ENCODE data around the gene DNAH17. TPM values are rescaled to one million over a fixed set of nuclear protein-coding genes. Genes with fewer than 3 reads are reported as not detected.

The DNAH17 gene
- total RNA-seq, 1 experiment from 2014 or later = 0.69 TPM

GRCh38 chr17:78535273-78536197 lies 41.7 kb downstream of the DNAH17 start:
- H3K4me1 ChIP-seq (ENCODE audit: control insufficient read depth in 1 of 2, insufficient read depth in 2 of 2, low read length in 2 of 2) = peaks cover 0 to 15% of the 10 kb centered on the region in 2 experiments; a peak in 2 of 4 replicates
- no peaks in the 10 kb centered on the region for H3K9me3 ChIP-seq (ENCODE audit: control insufficient read depth in 1 of 2, insufficient read depth in 1 of 2, low read depth in 1 of 2, low read length in 2 of 2)
- H3K4me3 ChIP-seq (replicated peaks in 1 of 2; ENCODE audit: low read depth in 1 of 2, low read length in 2 of 2) = no peak overlapping the region
- H3K79me2 ChIP-seq (ENCODE audit: insufficient read depth, low read length) = no peaks in the 10 kb centered on the region
- ATAC-seq (no peak), DNase-seq (ENCODE audit: low read depth, low spot score) (no peak)
- TF ChIP-seq RAD21 (IDR thresholded peaks at IDR 0.05; ENCODE audit: low read depth) (no peak), SRF (IDR thresholded peaks at IDR 0.05; ENCODE audit: low read depth) (no peak)
- H2AFZ ChIP-seq (ENCODE audit: low read depth, low read length, poor library complexity, severe bottlenecking) = no peak overlapping the region
- H3K27ac ChIP-seq (ENCODE audit: low read depth, low read length) = no peak overlapping the region
- no peaks in the 10 kb centered on the region for H3K9me2 ChIP-seq (ENCODE audit: insufficient read depth)
- H3K4me2 ChIP-seq (ENCODE audit: low read length) = no peak overlapping the region
- no peaks in the 10 kb centered on the region for H3K27me3 ChIP-seq (ENCODE audit: insufficient read depth, low read length)
- POLR2A ChIA-PET = no interaction called here
- intact Hi-C loops (cut with micrococcal nuclease) = no loop called here
- BruUV-seq (replicated peaks) = no TSS peak
- RAD21 ChIA-PET (ENCODE audit: low non-redundant PET in 1 of 2, low total read pairs in 2 of 2, uncharacterized antibody in 2 of 2, unreplicated experiment in 2 of 2) = no interaction called here
- no peaks in the 10 kb centered on the region for H3K36me3 ChIP-seq (ENCODE audit: control insufficient read depth in 1 of 2, insufficient read depth in 2 of 2, low read length in 2 of 2)
- H4K20me1 ChIP-seq (ENCODE audit: insufficient read depth) = no peaks in the 10 kb centered on the region
- no peak overlapping the region for H3K9ac ChIP-seq (ENCODE audit: low read length)
- CTCF ChIA-PET = interaction anchor here (1.6 kb wide), 1 partner anchor 24 kb away, joined by 4 read pairs; no protein-coding TSS in a partner anchor

- RAD21 ChIA-PET (ENCODE audit: low non-redundant PET in 1 of 2, low total read pairs in 2 of 2, uncharacterized antibody in 2 of 2, unreplicated experiment in 2 of 2) = no interaction called here
- intact Hi-C loops (cut with micrococcal nuclease) = no loop called here
- Histone ChIP-seq H3K9ac (ENCODE audit: low read length) (no peak overlapping the region), H3K4me1 (ENCODE audit: control insufficient read depth in 1 of 2, insufficient read depth in 2 of 2, low read length in 2 of 2) (peaks cover 0 to 15% of the 10 kb centered on the region in 2 experiments; a peak in 2 of 4 replicates), H3K9me3 (ENCODE audit: control insufficient read depth in 1 of 2, insufficient read depth in 1 of 2, low read depth in 1 of 2, low read length in 2 of 2) (no peaks in the 10 kb centered on the region), H4K20me1 (ENCODE audit: insufficient read depth) (no peaks in the 10 kb centered on the region), H3K36me3 (ENCODE audit: control insufficient read depth in 1 of 2, insufficient read depth in 2 of 2, low read length in 2 of 2) (no peaks in the 10 kb centered on the region), H3K27ac (ENCODE audit: low read depth, low read length) (no peak overlapping the region), H2AFZ (ENCODE audit: low read depth, low read length, poor library complexity, severe bottlenecking) (no peak overlapping the region), H3K27me3 (ENCODE audit: insufficient read depth, low read length) (no peaks in the 10 kb centered on the region), H3K9me2 (ENCODE audit: insufficient read depth) (no peaks in the 10 kb centered on the region), H3K79me2 (ENCODE audit: insufficient read depth, low read length) (no peaks in the 10 kb centered on the region), H3K4me2 (ENCODE audit: low read length) (no peak overlapping the region), H3K4me3 (replicated peaks in 1 of 2; ENCODE audit: low read depth in 1 of 2, low read length in 2 of 2) (no peak overlapping the region)
- POLR2A ChIA-PET = no interaction called here
- ATAC-seq (no peak), DNase-seq (ENCODE audit: low read depth, low spot score) (no peak)
- CTCF ChIA-PET = interaction anchor here (1.6 kb wide), 1 partner anchor 24 kb away, joined by 4 read pairs; no protein-coding TSS in a partner anchor
- no TSS peak for BruUV-seq (replicated peaks)
- TF ChIP-seq SIN3A (IDR thresholded peaks at IDR 0.05; ENCODE audit: low read depth) (no peak), ZNF274 (IDR thresholded peaks at IDR 0.05; ENCODE audit: low read depth, low read length) (no peak), EZH2phosphoT487 (IDR thresholded peaks at IDR 0.05; ENCODE audit: borderline replicate concordance) (no peak), POLR2A (IDR thresholded peaks at IDR 0.05; ENCODE audit: borderline replicate concordance, extremely low read depth, insufficient read depth, insufficient read length) (no peak), CEBPB (IDR thresholded peaks at IDR 0.05; ENCODE audit: low read depth) (no peak), CTCF (IDR thresholded peaks at IDR 0.05 in 2 of 3, conservative IDR thresholded peaks at IDR 0.05 in 1 of 3; ENCODE audit: borderline replicate concordance in 1 of 3, insufficient read depth in 1 of 3, low read depth in 2 of 3, low read length in 2 of 3) (no peak), MAX (IDR thresholded peaks at IDR 0.05) (no peak), YY1 (IDR thresholded peaks at IDR 0.05; ENCODE audit: extremely low read depth, insufficient replicate concordance, low read depth, low read length) (no peak), POLR2AphosphoS5 (IDR thresholded peaks at IDR 0.05; ENCODE audit: low read depth, low read length) (no peak), CBX3 (IDR thresholded peaks at IDR 0.05; ENCODE audit: low read depth) (no peak), TCF7L2 (IDR thresholded peaks at IDR 0.05; ENCODE audit: borderline replicate concordance, extremely low read depth, insufficient read depth, insufficient read length) (no peak), FOSL1 (IDR thresholded peaks at IDR 0.05; ENCODE audit: low read depth) (no peak)
These were observed 42.5 kb downstream of the DNAH17 start for GRCh38 chr17:78534492-78535272.

Measured in HCT116 (cell line).